Thyroid gland (tissue), 4 donors: ENCODE measurements around the gene BCL2L1.

Experiments
- POLR2A ChIP-seq, 2 donors: fragments of 450-650 bp; IDR thresholded peaks; one replicate each; pipeline ENCODE4 v1.6.1; 2017; ENCODE audit warnings: antibody characterized with exemption in 2 of 2, mild to moderate bottlenecking in 2 of 2, moderate library complexity in 1 of 2
- TF ChIP-seq, protein P1 (sequence below), 6 experiments: fragments of 200-600 bp in 3 of 6; fragments of 450-650 bp in 3 of 6; sonication (generic) in 3 of 6; IDR thresholded peaks; one replicate each; pipeline ENCODE4 v1.5.1; 2016 to 2019; ENCODE audit warnings: antibody characterized with exemption in 6 of 6, mild to moderate bottlenecking in 2 of 6, inconsistent platforms in 1 of 6, moderate library complexity in 1 of 6

DNA sequence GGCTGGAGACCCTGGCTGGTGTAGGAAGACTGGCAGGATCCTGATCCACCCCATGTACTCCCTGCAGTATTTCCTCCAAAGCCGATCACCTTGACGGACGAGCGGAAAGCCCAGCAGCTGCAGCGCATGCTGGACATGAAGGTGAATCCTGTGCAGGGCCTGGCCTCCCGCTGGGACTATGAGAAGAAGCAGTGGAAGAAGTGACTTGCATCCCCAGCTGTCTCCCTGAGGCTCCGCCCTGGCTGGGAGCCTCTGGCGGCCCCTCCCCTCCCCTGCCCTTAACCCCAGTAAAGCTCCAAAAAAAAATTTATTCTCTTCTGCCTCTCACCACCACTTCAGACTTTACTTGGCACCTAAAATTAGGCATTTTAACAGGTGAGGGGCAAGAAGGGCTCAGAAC lies 78.0 kb downstream of the BCL2L1 start:
- TF ChIP-seq, protein P1, sequence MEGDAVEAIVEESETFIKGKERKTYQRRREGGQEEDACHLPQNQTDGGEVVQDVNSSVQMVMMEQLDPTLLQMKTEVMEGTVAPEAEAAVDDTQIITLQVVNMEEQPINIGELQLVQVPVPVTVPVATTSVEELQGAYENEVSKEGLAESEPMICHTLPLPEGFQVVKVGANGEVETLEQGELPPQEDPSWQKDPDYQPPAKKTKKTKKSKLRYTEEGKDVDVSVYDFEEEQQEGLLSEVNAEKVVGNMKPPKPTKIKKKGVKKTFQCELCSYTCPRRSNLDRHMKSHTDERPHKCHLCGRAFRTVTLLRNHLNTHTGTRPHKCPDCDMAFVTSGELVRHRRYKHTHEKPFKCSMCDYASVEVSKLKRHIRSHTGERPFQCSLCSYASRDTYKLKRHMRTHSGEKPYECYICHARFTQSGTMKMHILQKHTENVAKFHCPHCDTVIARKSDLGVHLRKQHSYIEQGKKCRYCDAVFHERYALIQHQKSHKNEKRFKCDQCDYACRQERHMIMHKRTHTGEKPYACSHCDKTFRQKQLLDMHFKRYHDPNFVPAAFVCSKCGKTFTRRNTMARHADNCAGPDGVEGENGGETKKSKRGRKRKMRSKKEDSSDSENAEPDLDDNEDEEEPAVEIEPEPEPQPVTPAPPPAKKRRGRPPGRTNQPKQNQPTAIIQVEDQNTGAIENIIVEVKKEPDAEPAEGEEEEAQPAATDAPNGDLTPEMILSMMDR (IDR thresholded peaks at IDR 0.05): no peak
- TF ChIP-seq POLR2A (IDR thresholded peaks at IDR 0.05): no peak
